Thoracic aorta (tissue), 2 donors: Measurements from ENCODE around the gene PRUNE2. TPM values are rescaled to one million over a fixed set of nuclear protein-coding genes. Genes with fewer than 3 reads are reported as not detected.
A peak's percentile ranks its signal among the peaks of the same experiment; 100 is the strongest.

Source experiments
- ATAC-seq: fragments of 150-250 bp; one replicate; pipeline ENCODE4 v1.8.0; 2017; ENCODE audit warnings: low read depth; ENCODE audit not compliant: insufficient number of reproducible peaks, low FRiP score
- DNase-seq: peaks from one replicate; pipeline ENCODE4 v3.0.0-alpha.2; 2020; ENCODE audit warnings: low spot score
- H3K27ac ChIP-seq, 2 donors: fragments of 200-600 bp; sonication (generic); 1 replicate in 1 of 2; 2 replicates in 1 of 2; pipeline ENCODE4 v1.5.1; 2016; ENCODE audit warnings: mild to moderate bottlenecking in 2 of 2, moderate library complexity in 2 of 2
- H3K27me3 ChIP-seq: fragments of 200-600 bp; sonication (generic); replicated peaks from 2 replicates; pipeline ENCODE4 v1.6.0; 2016; ENCODE audit warnings: mild to moderate bottlenecking; ENCODE audit not compliant: insufficient read depth
- H3K36me3 ChIP-seq: fragments of 200-600 bp; sonication (generic); one replicate; pipeline ENCODE4 v1.5.1; 2016
- H3K4me1 ChIP-seq, 2 donors: fragments of 200-600 bp; sonication (generic); 1 replicate in 1 of 2; 2 replicates in 1 of 2; pipeline versions ENCODE4 v1.5.1 to v1.6.0; 2016; ENCODE audit warnings: low read depth in 2 of 2, mild to moderate bottlenecking in 1 of 2; ENCODE audit not compliant: control insufficient read depth in 1 of 2
- H3K4me3 ChIP-seq: fragments of 200-600 bp; sonication (generic); 2 replicates; pipeline ENCODE4 v1.5.1; 2016; ENCODE audit warnings: mild to moderate bottlenecking
- H3K9me3 ChIP-seq: fragments of 200-600 bp; sonication (generic); 2 replicates; pipeline ENCODE4 v1.5.1; 2016
- total RNA-seq, 2 donors: library from RNA; depleted of rRNA; stranded (reverse); fragments of >200 nt; gene quantifications; one replicate each; pipeline versions ENCODE4 v1.1.0 to v1.2.3, GENCODE V29; 2016
- TF ChIP-seq, protein P1 (sequence below): fragments of 200-600 bp; sonication (generic); IDR thresholded peaks from one replicate; pipeline ENCODE4 v1.5.1; 2019; ENCODE audit warnings: antibody characterized with exemption

Gene PRUNE2
- total RNA-seq, 2 donors from 2014 or later, result 360 to 420 TPM

- H3K9me3 ChIP-seq, result no peaks in the 10 kb centered on the region
- ATAC-seq (no peak), DNase-seq (no peak)
- H3K36me3 ChIP-seq, result no peaks in the 10 kb centered on the region
- H3K4me3 ChIP-seq, result peak overlapping the region; percentile 73
- no peak overlapping the region for H3K27ac ChIP-seq
- no peaks in the 10 kb centered on the region for H3K27me3 ChIP-seq
- peaks cover 0 to 2% of the 10 kb centered on the region in 2 donors for H3K4me1 ChIP-seq
- TF ChIP-seq, protein P1, sequence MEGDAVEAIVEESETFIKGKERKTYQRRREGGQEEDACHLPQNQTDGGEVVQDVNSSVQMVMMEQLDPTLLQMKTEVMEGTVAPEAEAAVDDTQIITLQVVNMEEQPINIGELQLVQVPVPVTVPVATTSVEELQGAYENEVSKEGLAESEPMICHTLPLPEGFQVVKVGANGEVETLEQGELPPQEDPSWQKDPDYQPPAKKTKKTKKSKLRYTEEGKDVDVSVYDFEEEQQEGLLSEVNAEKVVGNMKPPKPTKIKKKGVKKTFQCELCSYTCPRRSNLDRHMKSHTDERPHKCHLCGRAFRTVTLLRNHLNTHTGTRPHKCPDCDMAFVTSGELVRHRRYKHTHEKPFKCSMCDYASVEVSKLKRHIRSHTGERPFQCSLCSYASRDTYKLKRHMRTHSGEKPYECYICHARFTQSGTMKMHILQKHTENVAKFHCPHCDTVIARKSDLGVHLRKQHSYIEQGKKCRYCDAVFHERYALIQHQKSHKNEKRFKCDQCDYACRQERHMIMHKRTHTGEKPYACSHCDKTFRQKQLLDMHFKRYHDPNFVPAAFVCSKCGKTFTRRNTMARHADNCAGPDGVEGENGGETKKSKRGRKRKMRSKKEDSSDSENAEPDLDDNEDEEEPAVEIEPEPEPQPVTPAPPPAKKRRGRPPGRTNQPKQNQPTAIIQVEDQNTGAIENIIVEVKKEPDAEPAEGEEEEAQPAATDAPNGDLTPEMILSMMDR, result no peak
Observed at GRCh38 chr9:76572151-76572550, 333.8 kb downstream of the PRUNE2 start.

GRCh38 chr9:76571743-76572146 is 334.2 kb downstream of the PRUNE2 start:
- Histone ChIP-seq H3K27me3 (no peaks in the 10 kb centered on the region), H3K36me3 (no peaks in the 10 kb centered on the region), H3K4me1 (peaks cover 0 to 2% of the 10 kb centered on the region in 2 donors), H3K4me3 (peak overlapping the region; percentile 73), H3K9me3 (no peaks in the 10 kb centered on the region), H3K27ac (no peak overlapping the region)
- TF ChIP-seq, protein P1, result no peak
- DNase-seq, result no peak
- no peak for ATAC-seq

DNA sequence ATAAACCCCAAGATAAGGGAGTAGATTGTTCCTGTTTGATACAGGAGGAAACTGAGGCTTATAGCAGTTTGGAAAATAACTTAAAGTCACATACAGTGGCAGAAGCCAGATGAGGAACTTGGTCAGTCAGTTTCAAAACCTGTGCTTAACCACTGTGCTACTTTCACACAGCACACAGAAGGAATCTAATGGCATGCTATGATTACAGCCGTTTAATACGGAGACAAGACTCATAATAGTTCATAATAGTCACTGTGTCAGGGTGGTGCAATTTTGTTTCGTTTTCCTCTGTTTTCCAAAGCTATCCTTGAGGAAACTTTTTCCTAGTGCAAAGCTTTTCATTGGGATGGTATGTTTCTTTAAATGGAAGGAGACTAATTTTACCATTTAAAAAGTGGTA is 334.6 kb downstream of the PRUNE2 start:
- Histone ChIP-seq H3K9me3 (no peaks in the 10 kb centered on the region), H3K36me3 (no peaks in the 10 kb centered on the region), H3K27ac (no peak overlapping the region), H3K4me3 (peak overlapping the region; percentile 73), H3K4me1 (peaks cover 0 to 2% of the 10 kb centered on the region in 2 donors), H3K27me3 (no peaks in the 10 kb centered on the region)
- ATAC-seq (no peak), DNase-seq (no peak)
- TF ChIP-seq, protein P1, result no peak

GRCh38 chr9:76570826-76571225 is 335.1 kb downstream of the PRUNE2 start:
- Histone ChIP-seq H3K27me3 (no peaks in the 10 kb centered on the region), H3K9me3 (no peaks in the 10 kb centered on the region), H3K4me3 (peak overlapping the region; percentile 73), H3K4me1 (peaks cover 0 to 1% of the 10 kb centered on the region in 2 donors), H3K36me3 (no peaks in the 10 kb centered on the region), H3K27ac (no peak overlapping the region)
- TF ChIP-seq, protein P1, result no peak
- ATAC-seq (no peak), DNase-seq (no peak)

DNA sequence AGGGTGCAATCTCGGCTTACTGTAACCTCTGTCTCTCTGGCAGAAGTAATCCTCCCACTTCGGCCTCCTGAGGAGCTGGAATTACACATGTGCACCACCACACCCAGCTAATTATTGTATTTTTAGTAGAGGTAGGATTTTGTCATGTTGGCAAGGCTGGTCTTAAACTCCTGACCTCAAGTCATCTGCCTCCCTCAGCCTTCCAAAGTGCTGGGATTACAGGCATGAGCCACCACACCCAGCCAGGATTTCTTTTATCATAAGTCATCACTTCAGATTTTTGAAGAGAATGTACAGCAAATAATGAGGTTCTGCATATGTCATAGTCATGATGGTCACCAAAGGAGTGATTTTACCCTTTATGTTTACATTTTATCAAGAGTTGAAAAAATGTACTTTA is 338.8 kb downstream of the PRUNE2 start:
- Histone ChIP-seq H3K9me3 (no peaks in the 10 kb centered on the region), H3K27ac (no peak overlapping the region), H3K36me3 (no peaks in the 10 kb centered on the region), H3K27me3 (no peaks in the 10 kb centered on the region), H3K4me3 (no peak overlapping the region), H3K4me1 (peaks cover 4% of the 10 kb centered on the region in 2 donors)
- TF ChIP-seq, protein P1, result no peak
- ATAC-seq (no peak), DNase-seq (no peak)
